Heart right ventricle (tissue), 16 donors: ENCODE results near the gene REXO1. TPM values are rescaled to one million over a fixed set of nuclear protein-coding genes. Genes with fewer than 3 reads are reported as not detected.

Source experiments
- ATAC-seq, 8 donors: fragments of 200-7000 bp; cut with Tn5 transposase; one replicate each; pipeline ENCODE4 v1.9.1; 2020; ENCODE audit warnings: mild to moderate bottlenecking in 8 of 8, moderate library complexity in 8 of 8, moderate number of reproducible peaks in 1 of 8
- DNase-seq, 2 donors: peaks; one replicate each; pipeline ENCODE4 v3.0.0-alpha.2; 2020
- H3K27ac ChIP-seq, 10 donors: fragments of 200-600 bp; sonication (generic) in 2 of 10; one replicate each; pipeline versions ENCODE4 v1.5.0 to v1.8.0; 2020 to 2022; ENCODE audit warnings: mild to moderate bottlenecking in 3 of 10
- H3K27me3 ChIP-seq, 7 donors: fragments of 200-600 bp; one replicate each; pipeline ENCODE4 v1.8.0; 2021 to 2022; ENCODE audit warnings: mild to moderate bottlenecking in 2 of 7
- H3K36me3 ChIP-seq, 9 donors: fragments of 200-600 bp; sonication (generic) in 1 of 9; one replicate each; pipeline versions ENCODE4 v1.5.0 to v1.8.0; 2020 to 2022; ENCODE audit warnings: mild to moderate bottlenecking in 2 of 9
- H3K4me1 ChIP-seq, 9 donors: fragments of 200-600 bp; sonication (generic) in 1 of 9; one replicate each; pipeline versions ENCODE4 v1.5.0 to v1.8.0; 2020 to 2022; ENCODE audit warnings: mild to moderate bottlenecking in 4 of 9
- H3K4me3 ChIP-seq, 10 donors: fragments of 200-600 bp; sonication (generic) in 2 of 10; one replicate each; pipeline versions ENCODE4 v1.5.0 to v1.8.0; 2020 to 2022; ENCODE audit warnings: mild to moderate bottlenecking in 7 of 10, moderate library complexity in 2 of 10
- H3K9me3 ChIP-seq, 11 donors: fragments of 200-600 bp in 10 of 11; sonication (generic) in 2 of 11; one replicate each; pipeline versions ENCODE4 v1.5.0 to v1.8.0; 2013 to 2022; ENCODE audit warnings: mild to moderate bottlenecking in 2 of 11, control low read depth in 1 of 11, moderate library complexity in 1 of 11
- CTCF ChIP-seq, 9 donors: fragments of 200-600 bp; sonication (generic) in 2 of 9; IDR thresholded peaks; one replicate each; pipeline versions ENCODE4 v1.5.0 to v1.8.0; 2021 to 2022; ENCODE audit warnings: antibody characterized with exemption in 9 of 9, mild to moderate bottlenecking in 5 of 9, moderate library complexity in 1 of 9
- WGBS, 2 donors: extraction: QIAGEN DNeasy Blood & Tissue Kit; methylation state at CpG; one replicate each; pipeline ENCODE4 v1.1.7; 2013; ENCODE audit warnings: inconsistent platforms in 1 of 2; 5-methylcytosine and 5-hydroxymethylcytosine counted together
- intact Hi-C, 10 donors: fragments of 100-400 bp; cut with DNase I; formaldehyde crosslinking; loops; one replicate each; pipeline versions ENCODE4 v1.11.1 to v1.14.2; 2022
- polyA plus RNA-seq, 2 donors: library from polyadenylated mRNA; stranded (reverse); fragments of 200-250 nt; gene quantifications; one replicate each; pipeline ENCODE4 v1.2.3, GENCODE V29; 2013
- total RNA-seq, 10 donors: library from RNA; stranded (reverse); fragmentation: NEBNext Ultra II Directional in 3 of 10; extraction: Animal tissue kit (Norgen Biotek cat#: 25700) in 3 of 10; gene quantifications; one replicate each; pipeline versions ENCODE4 v1.2.1 to v1.2.4, GENCODE V29; 2021 to 2023
- donor health status: Arrhythmogenic right ventricular cardiomyopathy.
- donor health status: ischemic (EF 13 %, LVEDD 7.1; RV severe dilation, severe dysfunction).
- donor health status: healthy with polysubstance abuse.
- donor health status: DM: no; HTN: yes; CAD: no.
- donor health status: DM: no; HTN: no; CAD: no.
- donor health status: ischemic (EF 25% LVEDD 6.9; RV normal size, moderate dysfunction).
- donor health status: ischemic (EF 25% LVEDD 5.7; RV mildly dilated, moderate dysfunction).
- donor health status: healthy.
- donor health status: DM: yes; HTN: yes; CAD: no.
- donor health status: Ischemic cardiomyopathy.
- donor health status: ischemic (EF 35%, LVEDD 5.7; RV mildly dilated, moderate dysfunction).
- donor health status: nonischemic (EF 11% LVEDD 7.7; RV severe dilation, severe dysfunction).
- donor health status: DM: yes; HTN: yes; CAD: no.
- donor health status: PGD.
- donor health status: ischemic (EF 29% LVEDD 5.4; RV normal size, mild dysfunction).
- donor health status: nonischemic (EF 23%, LVEDD 6.1; RV moderate dilation, normal function).

REXO1 gene
- total and polyA plus RNA-seq, 12 donors = 13.1 to 20.6 (median 16.5) TPM

GRCh38 chr19:1814833-1815604, 33.3 kb downstream of the REXO1 start:
- no peaks in the 10 kb centered on the region for H3K27me3 ChIP-seq
- 86% methylated on average over 26 of the region's 26 CpGs for WGBS, 2 donors
- intact Hi-C loops = loop anchor here in 1 of 10 donors (10.0 kb wide), 1 partner anchor 140 kb away; no protein-coding TSS in a partner anchor
- no peak overlapping the region for H3K4me3 ChIP-seq
- ATAC-seq (no peak), DNase-seq (no peak)
- no peak overlapping the region for H3K27ac ChIP-seq
- H3K4me1 ChIP-seq = peaks cover 5 to 24% (median 17%) of the 10 kb centered on the region in 9 donors
- no peaks in the 10 kb centered on the region for H3K9me3 ChIP-seq
- no peak for TF ChIP-seq CTCF (IDR thresholded peaks at IDR 0.05)
- peaks cover 5 to 57% (median 39%) of the 10 kb centered on the region in 9 donors for H3K36me3 ChIP-seq

- Histone ChIP-seq H3K36me3 (peaks cover 4 to 51% (median 38%) of the 10 kb centered on the region in 9 donors), H3K9me3 (no peaks in the 10 kb centered on the region), H3K27ac (no peak overlapping the region), H3K4me3 (no peak overlapping the region), H3K27me3 (no peaks in the 10 kb centered on the region), H3K4me1 (peaks cover 5 to 24% (median 17%) of the 10 kb centered on the region in 9 donors)
- 70 to 73% methylated on average over 10 of the region's 10 CpGs for WGBS, 2 donors
- intact Hi-C loops = loop anchor here in 1 of 10 donors (10.0 kb wide), 1 partner anchor 140 kb away; no protein-coding TSS in a partner anchor
- DNase-seq (no peak), ATAC-seq (no peak)
- TF ChIP-seq CTCF (IDR thresholded peaks at IDR 0.05) = no peak
These were observed 33.9 kb downstream of the REXO1 start for GRCh38 chr19:1814391-1814790.

GRCh38 chr19:1813192-1814182, 34.8 kb downstream of the REXO1 start:
- Histone ChIP-seq H3K9me3 (no peaks in the 10 kb centered on the region), H3K4me3 (peak overlapping the region; percentile 4 to 66 (median 58)), H3K27me3 (no peaks in the 10 kb centered on the region), H3K36me3 (peaks cover 4 to 42% (median 30%) of the 10 kb centered on the region in 9 donors), H3K4me1 (peaks cover 5 to 24% (median 17%) of the 10 kb centered on the region in 9 donors), H3K27ac (peak overlapping the region in 3 of 10 donors; percentile 50 to 82 (median 60))
- 68% methylated on average over 21 of the region's 21 CpGs for WGBS, 2 donors
- ATAC-seq (no peak), DNase-seq (no peak)
- TF ChIP-seq CTCF (IDR thresholded peaks at IDR 0.05) = peak in 1 of 9 donors; percentile 0
- intact Hi-C loops = loop anchor here in 1 of 10 donors (10.0 kb wide), 1 partner anchor 139 kb away; no protein-coding TSS in a partner anchor
